ENCODE measurements around the gene BCAS1.

GRCh38 chr20:54000262-54000661, 70.1 kb downstream of the BCAS1 start:
- TF ChIP-seq POLR2A (IDR thresholded peaks at IDR 0.05) (no peak), CTCF (IDR thresholded peaks at IDR 0.05 in 4 of 5, conservative IDR thresholded peaks at IDR 0.05 in 1 of 5) (no peak)
